Stimulated activated CD8-positive, alpha-beta memory T cell treated with anti-CD3 and anti-CD28 coated beads, Interleukin-7, amount 100 ng/mL, for 48 hours (primary cell): ENCODE measurements around the gene TRAPPC12.
"Not testable (repeated sequence)": the region's sequence is repeated elsewhere in the genome, so short reads cannot be mapped to it uniquely, and the experiment has no call there.

Experiments
- DNase-seq, 2 donors: peaks; one replicate each; pipeline ENCODE4 v3.0.0-alpha.2; 2020; ENCODE audit warnings: low read depth in 1 of 2; ENCODE audit errors: extremely low read depth in 1 of 2

TRAPPC12 gene

GRCh38 chr2:3379647-3380534, at the start of gene TRAPPC12:
Gene TRAPPC12 (plus strand): TSS chr2:3379694. CDS start chr2:3387624, 7,930 bp downstream.
- DNase-seq, result peak; percentile 85 to 91

- no peak for DNase-seq
Observed at GRCh38 chr2:3332133-3332532, 47.4 kb upstream of the TRAPPC12 start.

- no peak for DNase-seq
Observed at GRCh38 chr2:3334392-3335345, 44.8 kb upstream of the TRAPPC12 start.

GRCh38 chr2:3336844-3337243, 42.6 kb upstream of the TRAPPC12 start:
- DNase-seq, result no peak

- DNase-seq, result no peak
Observed at GRCh38 chr2:3338340-3338739, 41.2 kb upstream of the TRAPPC12 start.

GRCh38 chr2:3340144-3340543, 39.4 kb upstream of the TRAPPC12 start:
- DNase-seq, result no peak

- DNase-seq, result no peak
Observed at GRCh38 chr2:3341336-3341735, 38.2 kb upstream of the TRAPPC12 start.

GRCh38 chr2:3342324-3342723, 37.2 kb upstream of the TRAPPC12 start:
- DNase-seq, result no peak

GRCh38 chr2:3343012-3343411, 36.5 kb upstream of the TRAPPC12 start:
- no peak for DNase-seq

- no peak for DNase-seq
Observed at GRCh38 chr2:3344897-3345296, 34.6 kb upstream of the TRAPPC12 start.

- DNase-seq, result no peak
Observed at GRCh38 chr2:3345621-3346020, 33.9 kb upstream of the TRAPPC12 start.

- no peak for DNase-seq
Observed at GRCh38 chr2:3348767-3349166, 30.7 kb upstream of the TRAPPC12 start.

- DNase-seq, result no peak
Observed at GRCh38 chr2:3349211-3349693, 30.2 kb upstream of the TRAPPC12 start.

GRCh38 chr2:3354986-3355385, 24.5 kb upstream of the TRAPPC12 start:
- no peak for DNase-seq

GRCh38 chr2:3355951-3356569, 23.4 kb upstream of the TRAPPC12 start:
- no peak for DNase-seq

GRCh38 chr2:3356799-3357198, 22.7 kb upstream of the TRAPPC12 start:
- no peak for DNase-seq

- not testable (repeated sequence) for DNase-seq
Observed at GRCh38 chr2:3357446-3357845, 22.0 kb upstream of the TRAPPC12 start.

GRCh38 chr2:3357926-3358325, 21.6 kb upstream of the TRAPPC12 start:
- no peak for DNase-seq

GRCh38 chr2:3361518-3362389, 17.7 kb upstream of the TRAPPC12 start:
- no peak for DNase-seq

GRCh38 chr2:3365219-3365618, 14.3 kb upstream of the TRAPPC12 start:
- DNase-seq, result no peak
